Measurements from ENCODE around the gene DISC1. TPM values are rescaled to one million over a fixed set of nuclear protein-coding genes. Genes with fewer than 3 reads are reported as not detected.

The DISC1 gene
- total and polyA plus RNA-seq, 12 donors = 1.0 to 21.0 (median 9.7) TPM

DNA sequence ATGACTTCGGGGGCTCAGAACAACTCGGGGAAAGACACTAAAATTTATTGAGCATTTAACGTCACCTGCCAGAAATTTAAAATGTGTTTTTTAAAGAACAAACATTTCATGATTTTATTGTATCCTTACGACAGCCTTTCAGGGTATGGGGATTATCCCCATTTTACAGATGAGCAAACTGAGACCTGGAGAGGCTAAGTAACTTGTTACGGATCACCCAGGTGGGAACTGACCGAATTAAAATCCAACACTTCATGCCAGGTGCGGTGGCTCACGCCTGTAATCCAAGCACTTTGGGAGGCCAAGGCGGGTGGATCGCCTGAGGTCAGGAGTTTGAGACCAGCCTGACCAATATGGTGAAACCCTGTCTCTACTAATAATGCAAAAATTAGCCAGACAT is 50.9 kb downstream of the DISC1 start:
- Histone ChIP-seq H3K4me1 (replicated peaks in 1 of 2) (no peaks in the 10 kb centered on the region), H3K4me3 (no peak overlapping the region), H3K9me3 (replicated peaks in 1 of 3) (no peaks in the 10 kb centered on the region), H3K36me3 (replicated peaks in 1 of 2) (no peaks in the 10 kb centered on the region), H3K27me3 (no peaks in the 10 kb centered on the region), H3K27ac (no peak overlapping the region)
- intact Hi-C loops (cut with DNase I) = no loop called here
- DNase-seq = no peak
- TF ChIP-seq POLR2A (IDR thresholded peaks at IDR 0.05) (no peak), CTCF (IDR thresholded peaks at IDR 0.05) (no peak)
- 93 to 96% (median 95%) methylated on average over 10 of the region's 10 CpGs for WGBS, 4 donors

DNA sequence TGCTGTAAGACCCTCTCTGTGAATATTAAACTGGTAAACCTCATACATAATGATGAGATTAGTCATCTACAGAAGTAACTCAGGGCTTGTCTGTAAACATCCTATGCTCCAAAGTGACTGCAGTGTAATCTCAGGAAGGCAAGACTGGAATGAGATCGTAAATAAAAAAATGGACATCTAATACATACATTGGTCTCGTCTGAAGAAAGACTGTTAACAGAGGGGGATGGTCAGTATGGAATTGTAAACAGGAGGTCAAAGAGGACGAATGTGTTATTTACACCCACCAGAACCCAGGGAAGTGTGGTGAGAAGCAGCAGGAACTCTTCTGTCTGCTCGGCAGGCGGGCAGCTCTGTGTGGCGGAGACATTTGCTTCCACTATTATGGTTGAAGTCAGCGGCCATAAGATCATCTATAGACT is 51.4 kb downstream of the DISC1 start:
- Histone ChIP-seq H3K4me1 (replicated peaks in 1 of 2) (no peaks in the 10 kb centered on the region), H3K36me3 (replicated peaks in 1 of 2) (no peaks in the 10 kb centered on the region), H3K27ac (no peak overlapping the region), H3K4me3 (no peak overlapping the region), H3K27me3 (no peaks in the 10 kb centered on the region), H3K9me3 (replicated peaks in 1 of 3) (no peaks in the 10 kb centered on the region)
- no peak for DNase-seq
- 90 to 92% (median 91%) methylated on average over 7 of the region's 7 CpGs for WGBS, 4 donors
- intact Hi-C loops (cut with DNase I) = no loop called here
- TF ChIP-seq CTCF (IDR thresholded peaks at IDR 0.05) (no peak), POLR2A (IDR thresholded peaks at IDR 0.05) (no peak)

GRCh38 chr1:231679109-231679508 is 52.5 kb downstream of the DISC1 start:
- Histone ChIP-seq H3K36me3 (replicated peaks in 1 of 2) (no peaks in the 10 kb centered on the region), H3K27me3 (no peaks in the 10 kb centered on the region), H3K4me3 (no peak overlapping the region), H3K27ac (no peak overlapping the region), H3K4me1 (replicated peaks in 1 of 2) (no peaks in the 10 kb centered on the region), H3K9me3 (replicated peaks in 1 of 3) (no peaks in the 10 kb centered on the region)
- intact Hi-C loops (cut with DNase I) = no loop called here
- TF ChIP-seq POLR2A (IDR thresholded peaks at IDR 0.05) = no peak
- no peak for TF ChIP-seq CTCF (IDR thresholded peaks at IDR 0.05)
- 29 to 55% (median 37%) methylated on average over 2 of the region's 2 CpGs for WGBS, 4 donors
- DNase-seq = peak in 4 of 7 donors; percentile 34 to 56 (median 40)

DNA sequence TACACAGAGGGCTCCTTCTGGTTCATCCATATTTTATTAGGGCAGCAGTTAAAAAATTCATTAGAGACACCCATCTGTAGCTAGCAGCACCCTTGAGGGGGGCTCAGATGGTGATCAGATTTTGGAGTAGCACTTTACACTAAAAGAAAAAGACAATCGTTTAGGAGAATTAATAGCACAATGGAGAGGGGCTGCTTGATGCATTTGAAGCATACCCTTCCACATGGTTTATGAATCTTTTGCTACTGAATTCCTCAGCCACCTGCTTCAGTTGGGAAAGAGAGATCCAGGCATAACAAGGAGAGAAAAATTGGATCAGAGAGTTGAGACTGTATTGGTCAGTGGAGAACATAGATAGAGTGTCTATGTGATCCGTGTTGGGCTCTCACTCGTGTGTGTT is 54.4 kb downstream of the DISC1 start:
- Histone ChIP-seq H3K27me3 (no peaks in the 10 kb centered on the region), H3K4me1 (replicated peaks in 1 of 2) (no peaks in the 10 kb centered on the region), H3K4me3 (no peak overlapping the region), H3K9me3 (replicated peaks in 1 of 3) (no peaks in the 10 kb centered on the region), H3K36me3 (replicated peaks in 1 of 2) (no peaks in the 10 kb centered on the region), H3K27ac (no peak overlapping the region)
- no peak for TF ChIP-seq CTCF (IDR thresholded peaks at IDR 0.05)
- TF ChIP-seq POLR2A (IDR thresholded peaks at IDR 0.05) = no peak
- 84 to 89% (median 87%) methylated on average over 3 of the region's 3 CpGs for WGBS, 4 donors
- intact Hi-C loops (cut with DNase I) = no loop called here
- DNase-seq = no peak
